Heart left ventricle (tissue), 13 donors: ENCODE measurements around the gene HSD17B1.

ENCODE experiments used
- CTCF ChIP-seq, 12 donors: fragments of 200-600 bp; sonication (generic) in 4 of 12; IDR thresholded peaks; one replicate each; pipeline versions ENCODE4 v1.5.0 to v1.8.0; 2018 to 2022; ENCODE audit warnings: antibody characterized with exemption in 12 of 12, mild to moderate bottlenecking in 5 of 12
- POLR2A ChIP-seq, 2 donors: fragments of 450-650 bp; IDR thresholded peaks; one replicate each; pipeline ENCODE4 v1.6.1; 2017; ENCODE audit warnings: antibody characterized with exemption in 2 of 2, mild to moderate bottlenecking in 2 of 2, moderate library complexity in 2 of 2
- donor health status: ischemic (EF 13 %, LVEDD 7.1; RV severe dilation, severe dysfunction).
- donor health status: DM: no; HTN: yes; CAD: no.
- donor health status: DM: no; HTN: no; CAD: no.
- donor health status: ischemic (EF 25% LVEDD 6.9; RV normal size, moderate dysfunction).
- donor health status: ischemic (EF 25% LVEDD 5.7; RV mildly dilated, moderate dysfunction).
- donor health status: ischemic (EF 35%, LVEDD 5.7; RV mildly dilated, moderate dysfunction).
- donor health status: nonischemic (EF 11% LVEDD 7.7; RV severe dilation, severe dysfunction).
- donor health status: DM: yes; HTN: yes; CAD: no.
- donor health status: PGD.
- donor health status: ischemic (EF 29% LVEDD 5.4; RV normal size, mild dysfunction).
- donor health status: nonischemic (EF 23%, LVEDD 6.1; RV moderate dilation, normal function).

- TF ChIP-seq CTCF (IDR thresholded peaks at IDR 0.05), result no peak
- TF ChIP-seq POLR2A (IDR thresholded peaks at IDR 0.05), result no peak
Measured at GRCh38 chr17:42591411-42591810, 38.7 kb downstream of the HSD17B1 start.
